Esophagus squamous epithelium (tissue), 5 donors: ENCODE data around the gene DNAJC15. TPM values are rescaled to one million over a fixed set of nuclear protein-coding genes. Genes with fewer than 3 reads are reported as not detected.

Source experiments
- DNase-seq: peaks from one replicate; lab custom pipeline; 2025; lab: John Stamatoyannopoulos, UW
- H3K27ac ChIP-seq, 4 donors: fragments of 200-600 bp; sonication (generic); one replicate each; pipeline ENCODE4 v1.5.1; 2016 to 2019; ENCODE audit warnings: mild to moderate bottlenecking in 1 of 4
- H3K27me3 ChIP-seq, 4 donors: fragments of 200-600 bp; sonication (generic); 1 replicate in 3 of 4; 2 replicates in 1 of 4; pipeline versions ENCODE4 v1.5.1 to v1.6.0; 2017 to 2021; ENCODE audit warnings: antibody characterized with exemption in 1 of 4
- H3K36me3 ChIP-seq, 3 donors: fragments of 200-600 bp; sonication (generic); one replicate each; pipeline ENCODE4 v1.5.1; 2016 to 2019
- H3K4me1 ChIP-seq, 3 donors: fragments of 200-600 bp; sonication (generic); one replicate each; pipeline ENCODE4 v1.5.1; 2017 to 2019
- H3K4me3 ChIP-seq, 4 donors: fragments of 200-600 bp; sonication (generic); 1 replicate in 3 of 4; 2 replicates in 1 of 4; pipeline ENCODE4 v1.5.1; 2016 to 2019; ENCODE audit warnings: mild to moderate bottlenecking in 2 of 4, moderate library complexity in 1 of 4
- H3K9me3 ChIP-seq, 3 donors: fragments of 200-600 bp; sonication (generic); one replicate each; pipeline ENCODE4 v1.5.1; 2016 to 2019
- POLR2A ChIP-seq, 4 donors: fragments of 450-650 bp; IDR thresholded peaks; one replicate each; pipeline ENCODE4 v1.6.1; 2017; ENCODE audit warnings: antibody characterized with exemption in 4 of 4, mild to moderate bottlenecking in 4 of 4, moderate library complexity in 3 of 4
- WGBS, 2 donors: methylation state at CpG; one replicate each; pipeline ENCODE4 v1.1.5; 2018; 5-methylcytosine and 5-hydroxymethylcytosine counted together
- intact Hi-C: fragments of 100-400 bp; cut with DNase I; formaldehyde crosslinking; loops from one replicate; pipeline ENCODE4 v1.15.0; 2022
- total RNA-seq, 4 donors: library from RNA; depleted of rRNA; stranded (reverse); fragments of >200 nt; gene quantifications; one replicate each; pipeline ENCODE4 v1.1.0, GENCODE V29; 2016
- TF ChIP-seq, protein P1 (sequence below), 6 experiments: fragments of 450-650 bp in 4 of 6; fragments of 200-600 bp in 2 of 6; sonication (generic) in 2 of 6; IDR thresholded peaks; one replicate each; pipeline ENCODE4 v1.5.1; 2016 to 2019; ENCODE audit warnings: antibody characterized with exemption in 6 of 6, mild to moderate bottlenecking in 4 of 6, moderate library complexity in 4 of 6
- donor health status: DM: yes; HTN: yes; CAD: no.

Gene DNAJC15
- total RNA-seq, 4 donors from 2014 or later = 2.9 to 15.0 (median 9.0) TPM

- no peak for DNase-seq
- 75 to 80% methylated on average over 9 to 11 of the region's 12 CpGs for whole genome bisulfite sequencing, 2 donors
- Histone ChIP-seq H3K36me3 (peaks cover 0 to 5% (median 0%) of the 10 kb centered on the region in 3 donors), H3K9me3 (no peaks in the 10 kb centered on the region), H3K27ac (peak overlapping the region; percentile 81 to 92 (median 86)), H3K4me3 (peak overlapping the region; percentile 44 to 83 (median 68)), H3K4me1 (peaks cover 0 to 44% (median 12%) of the 10 kb centered on the region in 3 donors), H3K27me3 (no peaks in the 10 kb centered on the region)
- intact Hi-C loops = no loop called here
- TF ChIP-seq POLR2A (IDR thresholded peaks at IDR 0.05) = no peak
- TF ChIP-seq, protein P1, sequence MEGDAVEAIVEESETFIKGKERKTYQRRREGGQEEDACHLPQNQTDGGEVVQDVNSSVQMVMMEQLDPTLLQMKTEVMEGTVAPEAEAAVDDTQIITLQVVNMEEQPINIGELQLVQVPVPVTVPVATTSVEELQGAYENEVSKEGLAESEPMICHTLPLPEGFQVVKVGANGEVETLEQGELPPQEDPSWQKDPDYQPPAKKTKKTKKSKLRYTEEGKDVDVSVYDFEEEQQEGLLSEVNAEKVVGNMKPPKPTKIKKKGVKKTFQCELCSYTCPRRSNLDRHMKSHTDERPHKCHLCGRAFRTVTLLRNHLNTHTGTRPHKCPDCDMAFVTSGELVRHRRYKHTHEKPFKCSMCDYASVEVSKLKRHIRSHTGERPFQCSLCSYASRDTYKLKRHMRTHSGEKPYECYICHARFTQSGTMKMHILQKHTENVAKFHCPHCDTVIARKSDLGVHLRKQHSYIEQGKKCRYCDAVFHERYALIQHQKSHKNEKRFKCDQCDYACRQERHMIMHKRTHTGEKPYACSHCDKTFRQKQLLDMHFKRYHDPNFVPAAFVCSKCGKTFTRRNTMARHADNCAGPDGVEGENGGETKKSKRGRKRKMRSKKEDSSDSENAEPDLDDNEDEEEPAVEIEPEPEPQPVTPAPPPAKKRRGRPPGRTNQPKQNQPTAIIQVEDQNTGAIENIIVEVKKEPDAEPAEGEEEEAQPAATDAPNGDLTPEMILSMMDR (IDR thresholded peaks at IDR 0.05) = no peak
Measured at GRCh38 chr13:43022934-43023288, 475 bp upstream of the DNAJC15 start.

DNA sequence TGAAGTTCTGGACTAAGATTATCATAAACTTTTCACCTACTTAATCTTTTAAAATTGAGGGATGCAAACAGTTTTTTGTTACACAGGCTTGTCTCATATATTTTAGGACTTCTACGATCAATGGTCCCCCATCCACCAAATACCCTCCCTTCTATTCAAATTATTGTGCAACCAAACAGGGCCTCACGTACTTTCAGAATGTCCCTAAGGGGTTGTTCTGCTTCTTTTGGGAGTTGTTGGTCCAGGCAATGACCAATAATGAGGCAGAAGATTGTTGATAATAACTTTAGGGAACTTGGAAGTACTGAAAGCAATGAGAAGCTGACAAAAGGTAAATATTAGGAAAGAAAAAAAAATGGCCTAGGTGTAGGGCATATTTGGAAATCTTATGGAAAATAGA is 2.9 kb downstream of the DNAJC15 start:
- WGBS, 2 donors = 42 to 67% methylated on average over 2 of the region's 2 CpGs
- intact Hi-C loops = no loop called here
- peaks cover 0 to 9% (median 0%) of the 10 kb centered on the region in 3 donors for H3K36me3 ChIP-seq

DNA sequence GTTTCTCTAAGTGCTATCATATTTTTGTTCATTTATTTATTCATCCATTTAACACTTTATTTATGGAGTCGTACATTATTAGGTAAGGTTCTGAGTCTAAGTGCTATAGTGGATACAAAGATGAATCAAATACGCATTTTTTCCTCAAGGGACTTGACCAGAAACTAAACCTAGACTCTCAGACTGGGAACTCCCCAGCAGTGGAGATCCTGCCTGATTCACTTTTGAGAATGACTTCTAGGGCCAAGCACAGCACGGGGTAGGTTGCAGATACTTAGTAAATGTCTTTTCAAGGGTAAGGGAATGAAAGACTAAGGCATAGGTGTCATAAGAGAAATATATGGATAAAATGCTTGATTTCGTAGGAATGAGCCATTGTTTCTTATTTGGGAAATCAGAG is 7.2 kb downstream of the DNAJC15 start:
- TF ChIP-seq, protein P1 (IDR thresholded peaks at IDR 0.05) = no peak
- no peak for TF ChIP-seq POLR2A (IDR thresholded peaks at IDR 0.05)
- no peak for DNase-seq
- intact Hi-C loops = no loop called here
- WGBS, 2 donors = 84 to 85% methylated on average over 4 of the region's 4 CpGs
- H3K9me3 ChIP-seq = no peaks in the 10 kb centered on the region
- H3K36me3 ChIP-seq = peaks cover 0 to 23% (median 0%) of the 10 kb centered on the region in 3 donors
- peaks cover 0 to 18% (median 4%) of the 10 kb centered on the region in 3 donors for H3K4me1 ChIP-seq
- no peaks in the 10 kb centered on the region for H3K27me3 ChIP-seq
- H3K4me3 ChIP-seq = no peak overlapping the region
- H3K27ac ChIP-seq = no peak overlapping the region

More for the DNA sequence above, 2.9 kb downstream of the DNAJC15 start:
- Histone ChIP-seq H3K4me1 (peaks cover 0 to 44% (median 12%) of the 10 kb centered on the region in 3 donors), H3K27me3 (no peaks in the 10 kb centered on the region), H3K9me3 (no peaks in the 10 kb centered on the region), H3K27ac (no peak overlapping the region), H3K4me3 (no peak overlapping the region)
- no peak for DNase-seq
- TF ChIP-seq, protein P1 (IDR thresholded peaks at IDR 0.05) = no peak
- no peak for TF ChIP-seq POLR2A (IDR thresholded peaks at IDR 0.05)

GRCh38 chr13:43031881-43032280 is 8.5 kb downstream of the DNAJC15 start:
- no peak for TF ChIP-seq POLR2A (IDR thresholded peaks at IDR 0.05)
- TF ChIP-seq, protein P1 (IDR thresholded peaks at IDR 0.05) = no peak
- Histone ChIP-seq H3K9me3 (no peaks in the 10 kb centered on the region), H3K27ac (no peak overlapping the region), H3K4me1 (peaks cover 0 to 4% (median 0%) of the 10 kb centered on the region in 3 donors), H3K36me3 (peaks cover 0 to 31% (median 0%) of the 10 kb centered on the region in 3 donors), H3K4me3 (no peak overlapping the region), H3K27me3 (no peaks in the 10 kb centered on the region)
- intact Hi-C loops = no loop called here
- DNase-seq = no peak
- WGBS, 2 donors = 69 to 89% methylated on average over 4 of the region's 4 CpGs

GRCh38 chr13:43033038-43033437 is 9.7 kb downstream of the DNAJC15 start:
- Histone ChIP-seq H3K4me1 (no peaks in the 10 kb centered on the region), H3K9me3 (no peaks in the 10 kb centered on the region), H3K4me3 (no peak overlapping the region), H3K27me3 (no peaks in the 10 kb centered on the region), H3K36me3 (peaks cover 0 to 26% (median 0%) of the 10 kb centered on the region in 3 donors), H3K27ac (no peak overlapping the region)
- no peak for DNase-seq
- 91 to 95% methylated on average over 3 of the region's 3 CpGs for WGBS, 2 donors
- intact Hi-C loops = no loop called here
- TF ChIP-seq POLR2A (IDR thresholded peaks at IDR 0.05) = no peak
- TF ChIP-seq, protein P1 (IDR thresholded peaks at IDR 0.05) = no peak
